Measurements from ENCODE around the gene GRIK3. TPM values are rescaled to one million over a fixed set of nuclear protein-coding genes. Genes with fewer than 3 reads are reported as not detected.

GRIK3 gene
- total and polyA plus RNA-seq, 2 experiments from 2014 or later = 0.31 to 2.9 TPM

- Histone ChIP-seq H3K36me3 (ENCODE audit: insufficient read depth) (no peaks in the 10 kb centered on the region), H3F3A (replicated peaks; ENCODE audit: low read depth) (no peaks in the 10 kb centered on the region), H3K4me1 (ENCODE audit: insufficient read depth) (no peaks in the 10 kb centered on the region), H3K4me3 (no peak overlapping the region), H3K4me2 (no peak overlapping the region), H3K79me2 (replicated peaks; ENCODE audit: insufficient read depth) (no peaks in the 10 kb centered on the region), H3K27me3 (ENCODE audit: insufficient read depth) (no peaks in the 10 kb centered on the region), H3K27ac (ENCODE audit: low read depth) (no peak overlapping the region), H3K9me2 (ENCODE audit: insufficient read depth) (peaks cover 6% of the 10 kb centered on the region), H2AFZ (no peak overlapping the region), H4K20me1 (replicated peaks; ENCODE audit: insufficient read depth) (no peaks in the 10 kb centered on the region)
- Mint-ChIP-seq H3K4me3 (no peak overlapping the region), H3K4me1 (no peaks in the 10 kb centered on the region; the same call in 2 of the 3 replicates), H3K9me3 (peaks cover 11% of the 10 kb centered on the region; the same call in 2 of the 3 replicates), H3K27me3 (ENCODE audit: insufficient read depth, low read depth, poor library complexity) (peaks cover 2% of the 10 kb centered on the region), H3K36me3 (ENCODE audit: low read depth) (peaks cover 7% of the 10 kb centered on the region; the same call in 1 of the 3 replicates), H3K27ac (no peak overlapping the region)
- TF ChIP-seq CTCF (conservative IDR thresholded peaks at IDR 0.05; ENCODE audit: low read depth in 2 of 2) (no peak), JUNB (IDR thresholded peaks at IDR 0.05; ENCODE audit: unreplicated experiment) (no peak), ZNF462 (CRISPR knock-in tag; IDR thresholded peaks at IDR 0.05) (no peak), EZH2 (IDR thresholded peaks at IDR 0.05; ENCODE audit: low read depth, unreplicated experiment) (no peak), CREB1 (CRISPR knock-in tag; IDR thresholded peaks at IDR 0.05; ENCODE audit: low read depth) (no peak), POLR2AphosphoS5 (IDR thresholded peaks at IDR 0.05; ENCODE audit: low read depth) (no peak), NANOG (IDR thresholded peaks at IDR 0.05; ENCODE audit: borderline replicate concordance) (no peak), ETS1 (IDR thresholded peaks at IDR 0.05) (no peak)
- DNase-seq (ENCODE audit: low spot score) (no peak), ATAC-seq (no peak)
Measured at GRCh38 chr1:37084013-37084412, 49.7 kb upstream of the GRIK3 start.
